GM23338 (cell line): ENCODE results near the gene LAMTOR4.

Source experiments
- JUNB ChIP-seq: IDR thresholded peaks from one replicate; pipeline ENCODE4 v1.6.1; 2016; ENCODE audit warnings: antibody characterized with exemption; ENCODE audit not compliant: unreplicated experiment
- TF ChIP-seq, protein P1 (sequence below), 2 experiments: fragments of 200-600 bp in 1 of 2; sonication (generic) in 1 of 2; conservative IDR thresholded peaks; 2 replicates each; pipeline versions ENCODE4 v1.5.1 to v1.6.1; 2016 to 2017; ENCODE audit warnings: antibody characterized with exemption in 2 of 2, low read depth in 2 of 2, mild to moderate bottlenecking in 2 of 2, moderate library complexity in 1 of 2

- TF ChIP-seq, protein P1, sequence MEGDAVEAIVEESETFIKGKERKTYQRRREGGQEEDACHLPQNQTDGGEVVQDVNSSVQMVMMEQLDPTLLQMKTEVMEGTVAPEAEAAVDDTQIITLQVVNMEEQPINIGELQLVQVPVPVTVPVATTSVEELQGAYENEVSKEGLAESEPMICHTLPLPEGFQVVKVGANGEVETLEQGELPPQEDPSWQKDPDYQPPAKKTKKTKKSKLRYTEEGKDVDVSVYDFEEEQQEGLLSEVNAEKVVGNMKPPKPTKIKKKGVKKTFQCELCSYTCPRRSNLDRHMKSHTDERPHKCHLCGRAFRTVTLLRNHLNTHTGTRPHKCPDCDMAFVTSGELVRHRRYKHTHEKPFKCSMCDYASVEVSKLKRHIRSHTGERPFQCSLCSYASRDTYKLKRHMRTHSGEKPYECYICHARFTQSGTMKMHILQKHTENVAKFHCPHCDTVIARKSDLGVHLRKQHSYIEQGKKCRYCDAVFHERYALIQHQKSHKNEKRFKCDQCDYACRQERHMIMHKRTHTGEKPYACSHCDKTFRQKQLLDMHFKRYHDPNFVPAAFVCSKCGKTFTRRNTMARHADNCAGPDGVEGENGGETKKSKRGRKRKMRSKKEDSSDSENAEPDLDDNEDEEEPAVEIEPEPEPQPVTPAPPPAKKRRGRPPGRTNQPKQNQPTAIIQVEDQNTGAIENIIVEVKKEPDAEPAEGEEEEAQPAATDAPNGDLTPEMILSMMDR (conservative IDR thresholded peaks at IDR 0.05; ENCODE audit: low read depth in 2 of 2) = no peak
- TF ChIP-seq JUNB = no peak
Measured at GRCh38 chr7:100127866-100128636, 20.7 kb upstream of the LAMTOR4 start.
